GM18508 (cell line): Measurements from ENCODE around the gene RNF32.

Experiments
- ATAC-seq: cut with Tn5 transposase; IDR thresholded peaks from one replicate; pipeline ENCODE4 v1.9.1; 2021; ENCODE audit warnings: moderate number of reproducible peaks; ENCODE audit not compliant: insufficient read depth, unreplicated experiment

The RNF32 gene

DNA sequence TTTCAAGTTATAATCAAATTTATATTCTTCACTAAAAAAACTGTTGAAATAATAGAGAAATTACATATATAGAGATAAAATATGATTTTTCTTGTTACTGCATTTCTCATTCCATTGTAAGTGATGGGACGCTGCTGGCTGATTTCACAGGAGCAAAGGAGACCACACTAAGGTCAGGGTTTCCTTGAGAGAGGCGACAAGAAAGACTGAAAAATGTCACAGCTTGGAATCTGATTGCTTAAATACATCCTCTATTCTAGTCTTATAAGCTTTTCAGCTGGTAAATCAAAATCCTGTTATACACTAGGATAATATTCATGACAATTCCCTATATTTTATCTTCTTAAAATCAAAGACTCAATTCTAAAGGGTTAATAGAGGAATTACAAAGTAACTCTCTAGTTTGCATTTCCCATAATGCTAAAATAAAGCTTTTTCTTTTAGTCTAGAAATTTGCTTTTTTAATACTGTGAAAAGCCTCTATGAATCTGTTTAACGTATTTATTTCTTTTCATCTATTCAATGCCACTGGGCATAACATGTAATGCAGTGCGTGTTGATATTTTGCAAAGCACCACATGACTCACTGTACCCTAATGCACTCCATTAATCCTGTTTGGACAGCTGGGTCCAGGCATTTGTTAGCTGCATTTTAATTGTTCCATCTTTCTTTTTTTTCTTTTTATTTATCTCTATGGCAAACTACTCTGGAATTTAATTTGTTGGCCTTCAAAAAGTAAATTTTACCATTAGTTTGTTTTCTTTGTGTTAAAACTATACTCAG lies 81.7 kb downstream of the RNF32 start:
- no peak for ATAC-seq

GRCh38 chr7:156725073-156725472 lies 84.5 kb downstream of the RNF32 start:
- no peak for ATAC-seq

DNA sequence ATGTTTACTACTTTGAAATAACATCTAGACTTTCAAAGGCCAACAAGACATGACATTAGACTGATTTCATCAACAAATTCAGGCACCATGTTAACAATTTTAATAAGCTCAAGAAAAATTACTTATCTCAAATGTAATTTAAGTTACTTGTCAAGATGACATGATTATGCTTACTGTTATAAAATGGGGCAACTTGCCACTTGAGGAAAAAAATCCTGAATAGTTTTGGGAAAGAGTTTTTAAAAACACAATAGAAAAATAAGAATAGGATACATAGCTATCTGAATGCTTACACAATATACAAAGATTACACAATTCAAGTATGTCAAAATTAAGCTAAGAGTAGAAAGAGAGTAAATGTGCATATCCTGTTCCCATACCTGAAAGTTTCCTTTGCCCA lies 85.4 kb downstream of the RNF32 start:
- ATAC-seq, result no peak
